HEK293 (cell line): ENCODE data around the gene ITPKA.

Experiments
- CTCF ChIA-PET: fragments of 350-600 bp; formaldehyde crosslinking; extraction: SDS; loops from one replicate; lab custom pipeline; 2021; ENCODE audit warnings: antibody characterized with exemption; lab: Yijun Ruan, JAX
- POLR2A ChIA-PET: fragments of 300-600 bp; formaldehyde crosslinking; extraction: SDS; loops from one replicate; lab custom pipeline; 2020; ENCODE audit warnings: antibody characterized with exemption, inconsistent platforms; lab: Yijun Ruan, JAX
- H3K27ac ChIP-seq: fragments of 200-500 bp; sonication (Bioruptor generic); 2 replicates; pipeline ENCODE4 v1.5.1; 2014; ENCODE audit warnings: low read depth, low read length, control low read depth, inconsistent platforms; ENCODE audit errors: extremely low read depth
- H3K36me3 ChIP-seq, 2 experiments: fragments of 200-500 bp in 1 of 2; sonication (Bioruptor generic) in 1 of 2; 1 replicate in 1 of 2; 2 replicates in 1 of 2; pipeline ENCODE4 v1.5.1; 2014 to 2017; ENCODE audit warnings: inconsistent platforms in 2 of 2, low read length in 2 of 2; ENCODE audit not compliant: control insufficient read depth in 2 of 2, insufficient read depth in 1 of 2
- H3K4me1 ChIP-seq: fragments of 200-500 bp; sonication (Bioruptor generic); 2 replicates; pipeline ENCODE4 v1.5.1; 2014; ENCODE audit warnings: mild to moderate bottlenecking, low read length, inconsistent platforms; ENCODE audit not compliant: control insufficient read depth, insufficient read depth
- H3K4me3 ChIP-seq: 2 replicates; pipeline ENCODE4 v1.5.1; 2011; ENCODE audit warnings: low read depth, mild to moderate bottlenecking, control low read depth, low read length, moderate library complexity
- H3K9me3 ChIP-seq: fragments of 200-500 bp; sonication (Bioruptor generic); 2 replicates; pipeline ENCODE4 v1.5.1; 2014; ENCODE audit warnings: low read depth, low read length, inconsistent platforms; ENCODE audit not compliant: control insufficient read depth, insufficient read depth
- HOXA7 ChIP-seq: sonication (generic); formaldehyde crosslinking; IDR thresholded peaks from 2 replicates; pipeline ENCODE4 v1.8.1; 2022; ENCODE audit warnings: missing genetic modification reagents, borderline replicate concordance
- KLF10 ChIP-seq: fragments of 450-650 bp; IDR thresholded peaks from 2 replicates; pipeline ENCODE4 v1.5.1; 2018; ENCODE audit warnings: missing biosample characterization, mild to moderate bottlenecking, missing genetic modification characterization
- KLF16 ChIP-seq: fragments of 450-650 bp; formaldehyde crosslinking; IDR thresholded peaks from 2 replicates; pipeline ENCODE4 v1.5.1; 2017; ENCODE audit warnings: missing biosample characterization, missing genetic modification characterization
- PATZ1 ChIP-seq: fragments of 450-650 bp; formaldehyde crosslinking; IDR thresholded peaks from 2 replicates; pipeline ENCODE4 v1.5.1; 2016; ENCODE audit warnings: missing biosample characterization, missing genetic modification characterization
- PRDM1 ChIP-seq: fragments of 450-650 bp; formaldehyde crosslinking; IDR thresholded peaks from 2 replicates; pipeline ENCODE4; 2016; ENCODE audit warnings: missing biosample characterization, missing genetic modification characterization
- REPIN1 ChIP-seq: fragments of 450-650 bp; formaldehyde crosslinking; IDR thresholded peaks from 2 replicates; pipeline ENCODE4 v1.5.1; 2017; ENCODE audit warnings: missing biosample characterization, missing genetic modification characterization, low read depth
- ZFP3 ChIP-seq: fragments of 450-650 bp; formaldehyde crosslinking; IDR thresholded peaks from 2 replicates; pipeline ENCODE4 v1.5.1; 2016; ENCODE audit warnings: low read depth, missing biosample characterization, missing genetic modification characterization
- ZNF223 ChIP-seq: fragments of 450-650 bp; formaldehyde crosslinking; IDR thresholded peaks from 2 replicates; pipeline ENCODE4 v1.5.1; 2016; ENCODE audit warnings: missing biosample characterization, missing genetic modification characterization
- ZNF292 ChIP-seq: fragments of 450-650 bp; formaldehyde crosslinking; IDR thresholded peaks from 2 replicates; pipeline ENCODE4 v1.5.1; 2016; ENCODE audit warnings: low read depth, missing biosample characterization, missing genetic modification characterization, borderline replicate concordance
- ZNF302 ChIP-seq: fragments of 450-650 bp; formaldehyde crosslinking; IDR thresholded peaks from 2 replicates; pipeline ENCODE4 v1.5.1; 2016; ENCODE audit warnings: missing biosample characterization, missing genetic modification characterization, low read depth
- ZNF335 ChIP-seq: fragments of 450-650 bp; formaldehyde crosslinking; conservative IDR thresholded peaks from 2 replicates; pipeline ENCODE4 v1.5.1; 2016; ENCODE audit warnings: missing biosample characterization, missing genetic modification characterization
- ZNF48 ChIP-seq: fragments of 450-650 bp; formaldehyde crosslinking; IDR thresholded peaks from 2 replicates; pipeline ENCODE4 v1.5.1; 2016; ENCODE audit warnings: missing biosample characterization, missing genetic modification characterization
- ZNF596 ChIP-seq: fragments of 450-650 bp; IDR thresholded peaks from 2 replicates; pipeline ENCODE4 v1.5.0; 2018; ENCODE audit warnings: missing biosample characterization, mild to moderate bottlenecking, missing genetic modification characterization, moderate library complexity
- ZNF621 ChIP-seq: fragments of 450-650 bp; formaldehyde crosslinking; IDR thresholded peaks from 2 replicates; pipeline ENCODE4 v1.5.1; 2017; ENCODE audit warnings: missing biosample characterization, missing genetic modification characterization
- ZNF623 ChIP-seq: fragments of 450-650 bp; formaldehyde crosslinking; IDR thresholded peaks from 2 replicates; pipeline ENCODE4 v1.5.1; 2016; ENCODE audit warnings: missing biosample characterization, missing genetic modification characterization
- ZNF747 ChIP-seq: fragments of 450-650 bp; formaldehyde crosslinking; IDR thresholded peaks from 2 replicates; pipeline ENCODE4 v1.5.1; 2016; ENCODE audit warnings: missing biosample characterization, missing genetic modification characterization
- ZNF768 ChIP-seq: fragments of 450-650 bp; formaldehyde crosslinking; IDR thresholded peaks from 2 replicates; pipeline ENCODE4 v1.5.1; 2018; ENCODE audit warnings: missing biosample characterization, mild to moderate bottlenecking, missing genetic modification characterization
- ZNF785 ChIP-seq: fragments of 450-650 bp; formaldehyde crosslinking; IDR thresholded peaks from 2 replicates; pipeline ENCODE4 v1.5.1; 2016; ENCODE audit warnings: missing biosample characterization, missing genetic modification characterization
- ZNF830 ChIP-seq: fragments of 450-650 bp; IDR thresholded peaks from 2 replicates; pipeline ENCODE4 v1.5.0; 2018; ENCODE audit warnings: missing biosample characterization, missing genetic modification characterization, low read depth, mild to moderate bottlenecking, moderate library complexity
- ZSCAN23 ChIP-seq: fragments of 450-650 bp; formaldehyde crosslinking; IDR thresholded peaks from 2 replicates; pipeline ENCODE4 v1.5.1; 2016; ENCODE audit warnings: missing biosample characterization, missing genetic modification characterization
- TF ChIP-seq, protein P1 (sequence below): fragments of 450-650 bp; formaldehyde crosslinking; IDR thresholded peaks from 2 replicates; pipeline ENCODE4 v1.5.0; 2017; ENCODE audit warnings: missing biosample characterization, missing genetic modification characterization, borderline replicate concordance
- TF ChIP-seq, protein P2 (sequence below): fragments of 450-650 bp; formaldehyde crosslinking; IDR thresholded peaks from 2 replicates; pipeline ENCODE4 v1.5.1; 2017; ENCODE audit warnings: missing biosample characterization, missing genetic modification characterization

ITPKA gene

GRCh38 chr15:41486286-41486685 lies 7.4 kb upstream of the ITPKA start:
- H3K27ac ChIP-seq = no peak overlapping the region
- H3K4me3 ChIP-seq = no peak overlapping the region
- no peak for TF ChIP-seq KLF10 (tag by site-specific recombination)
- TF ChIP-seq ZNF335 = no peak
- TF ChIP-seq ZFP3 (tag by site-specific recombination) = no peak
- no peak for TF ChIP-seq ZNF621 (tag by site-specific recombination)
- TF ChIP-seq, protein P1, sequence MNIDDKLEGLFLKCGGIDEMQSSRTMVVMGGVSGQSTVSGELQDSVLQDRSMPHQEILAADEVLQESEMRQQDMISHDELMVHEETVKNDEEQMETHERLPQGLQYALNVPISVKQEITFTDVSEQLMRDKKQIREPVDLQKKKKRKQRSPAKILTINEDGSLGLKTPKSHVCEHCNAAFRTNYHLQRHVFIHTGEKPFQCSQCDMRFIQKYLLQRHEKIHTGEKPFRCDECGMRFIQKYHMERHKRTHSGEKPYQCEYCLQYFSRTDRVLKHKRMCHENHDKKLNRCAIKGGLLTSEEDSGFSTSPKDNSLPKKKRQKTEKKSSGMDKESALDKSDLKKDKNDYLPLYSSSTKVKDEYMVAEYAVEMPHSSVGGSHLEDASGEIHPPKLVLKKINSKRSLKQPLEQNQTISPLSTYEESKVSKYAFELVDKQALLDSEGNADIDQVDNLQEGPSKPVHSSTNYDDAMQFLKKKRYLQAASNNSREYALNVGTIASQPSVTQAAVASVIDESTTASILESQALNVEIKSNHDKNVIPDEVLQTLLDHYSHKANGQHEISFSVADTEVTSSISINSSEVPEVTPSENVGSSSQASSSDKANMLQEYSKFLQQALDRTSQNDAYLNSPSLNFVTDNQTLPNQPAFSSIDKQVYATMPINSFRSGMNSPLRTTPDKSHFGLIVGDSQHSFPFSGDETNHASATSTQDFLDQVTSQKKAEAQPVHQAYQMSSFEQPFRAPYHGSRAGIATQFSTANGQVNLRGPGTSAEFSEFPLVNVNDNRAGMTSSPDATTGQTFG (tag by site-specific recombination) = no peak
- no peak for TF ChIP-seq ZNF785
- H3K9me3 ChIP-seq = no peaks in the 10 kb centered on the region
- ChIA-PET POLR2A (interaction anchor here (0.5 kb wide), 1 partner anchor 46 kb away, joined by 4 read pairs; no protein-coding TSS in a partner anchor), CTCF (no interaction called here)
- no peaks in the 10 kb centered on the region for H3K4me1 ChIP-seq
- H3K36me3 ChIP-seq = peaks cover 0 to 23% of the 10 kb centered on the region in 2 experiments; a peak in 2 of 3 replicates

GRCh38 chr15:41487381-41487780 lies 6.3 kb upstream of the ITPKA start:
- no peak overlapping the region for H3K4me3 ChIP-seq
- peaks cover 0 to 15% of the 10 kb centered on the region in 2 experiments; a peak in 2 of 3 replicates for H3K36me3 ChIP-seq
- ChIA-PET POLR2A (no interaction called here), CTCF (no interaction called here)
- H3K9me3 ChIP-seq = no peaks in the 10 kb centered on the region
- no peak overlapping the region for H3K27ac ChIP-seq
- TF ChIP-seq ZSCAN23 (tag by site-specific recombination) (no peak), ZNF48 (tag by site-specific recombination) (no peak), REPIN1 (no peak), HOXA7 (CRISPR knock-in tag) (no peak), ZNF768 (tag by site-specific recombination) (no peak), ZNF302 (tag by site-specific recombination) (no peak), ZNF223 (no peak), ZNF830 (tag by site-specific recombination) (no peak), PRDM1 (no peak), ZNF623 (tag by site-specific recombination) (no peak), ZNF335 (no peak), ZNF596 (no peak), PATZ1 (tag by site-specific recombination) (no peak), ZNF292 (tag by site-specific recombination) (no peak), KLF16 (no peak), ZNF747 (tag by site-specific recombination) (no peak)
- TF ChIP-seq, protein P2, sequence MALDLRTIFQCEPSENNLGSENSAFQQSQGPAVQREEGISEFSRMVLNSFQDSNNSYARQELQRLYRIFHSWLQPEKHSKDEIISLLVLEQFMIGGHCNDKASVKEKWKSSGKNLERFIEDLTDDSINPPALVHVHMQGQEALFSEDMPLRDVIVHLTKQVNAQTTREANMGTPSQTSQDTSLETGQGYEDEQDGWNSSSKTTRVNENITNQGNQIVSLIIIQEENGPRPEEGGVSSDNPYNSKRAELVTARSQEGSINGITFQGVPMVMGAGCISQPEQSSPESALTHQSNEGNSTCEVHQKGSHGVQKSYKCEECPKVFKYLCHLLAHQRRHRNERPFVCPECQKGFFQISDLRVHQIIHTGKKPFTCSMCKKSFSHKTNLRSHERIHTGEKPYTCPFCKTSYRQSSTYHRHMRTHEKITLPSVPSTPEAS = no peak
- no peaks in the 10 kb centered on the region for H3K4me1 ChIP-seq
